ENCODE measurements around the gene SLC49A3.

DNA sequence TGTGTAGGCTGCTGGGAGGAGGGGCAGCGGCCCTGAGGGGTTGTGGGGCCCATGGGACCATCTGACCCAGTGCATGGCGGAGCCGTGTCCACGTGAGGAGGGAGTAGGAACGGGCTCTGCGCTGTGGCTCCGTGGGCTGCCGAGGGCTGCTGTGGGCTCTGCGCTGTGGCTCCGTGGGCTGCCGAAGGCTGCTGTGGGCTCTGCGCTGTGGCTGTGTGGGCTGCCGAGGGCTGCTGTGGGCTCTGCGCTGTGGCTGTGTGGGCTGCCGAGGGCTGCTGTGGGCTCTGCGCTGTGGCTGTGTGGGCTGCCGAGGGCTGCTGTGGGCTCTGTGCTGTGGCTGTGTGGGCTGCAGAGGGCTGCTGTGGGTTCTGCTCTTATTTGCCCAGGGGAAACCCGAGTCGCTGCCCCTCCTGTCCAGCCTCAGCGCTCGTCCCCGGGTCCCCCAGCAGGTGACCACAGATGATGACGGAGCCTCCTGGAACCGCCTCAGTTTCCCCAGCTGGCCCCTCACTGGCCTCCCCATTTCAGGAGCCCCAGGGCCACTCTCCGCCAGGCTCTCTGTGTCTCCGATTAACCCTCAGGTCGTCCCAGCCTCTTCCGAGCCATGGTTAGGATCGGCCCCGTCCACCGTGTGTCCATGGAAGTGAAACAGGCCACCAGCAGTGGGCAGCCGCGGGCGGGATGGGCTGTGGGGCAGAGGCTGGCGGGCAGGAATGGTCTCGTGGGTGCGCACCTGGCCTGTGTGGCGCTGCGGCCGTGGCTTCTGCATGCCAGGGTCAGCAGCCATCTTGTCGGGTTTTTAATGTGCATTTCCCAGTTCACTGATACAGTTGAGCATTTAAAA, 36.7 kb upstream of the SLC49A3 start:
- TF ChIP-seq, protein P1, sequence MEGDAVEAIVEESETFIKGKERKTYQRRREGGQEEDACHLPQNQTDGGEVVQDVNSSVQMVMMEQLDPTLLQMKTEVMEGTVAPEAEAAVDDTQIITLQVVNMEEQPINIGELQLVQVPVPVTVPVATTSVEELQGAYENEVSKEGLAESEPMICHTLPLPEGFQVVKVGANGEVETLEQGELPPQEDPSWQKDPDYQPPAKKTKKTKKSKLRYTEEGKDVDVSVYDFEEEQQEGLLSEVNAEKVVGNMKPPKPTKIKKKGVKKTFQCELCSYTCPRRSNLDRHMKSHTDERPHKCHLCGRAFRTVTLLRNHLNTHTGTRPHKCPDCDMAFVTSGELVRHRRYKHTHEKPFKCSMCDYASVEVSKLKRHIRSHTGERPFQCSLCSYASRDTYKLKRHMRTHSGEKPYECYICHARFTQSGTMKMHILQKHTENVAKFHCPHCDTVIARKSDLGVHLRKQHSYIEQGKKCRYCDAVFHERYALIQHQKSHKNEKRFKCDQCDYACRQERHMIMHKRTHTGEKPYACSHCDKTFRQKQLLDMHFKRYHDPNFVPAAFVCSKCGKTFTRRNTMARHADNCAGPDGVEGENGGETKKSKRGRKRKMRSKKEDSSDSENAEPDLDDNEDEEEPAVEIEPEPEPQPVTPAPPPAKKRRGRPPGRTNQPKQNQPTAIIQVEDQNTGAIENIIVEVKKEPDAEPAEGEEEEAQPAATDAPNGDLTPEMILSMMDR (IDR thresholded peaks at IDR 0.05; ENCODE audit: insufficient read depth, low read length, poor library complexity, severe bottlenecking): no peak
- TF ChIP-seq EZH2phosphoT487 (conservative IDR thresholded peaks at IDR 0.05; ENCODE audit: low read length): no peak
